Neuronal stem cell (in vitro differentiated cells): ENCODE measurements around the gene HIC2. TPM values are rescaled to one million over a fixed set of nuclear protein-coding genes. Genes with fewer than 3 reads are reported as not detected.
"Not testable (repeated sequence)": the region's sequence is repeated elsewhere in the genome, so short reads cannot be mapped to it uniquely, and the experiment has no call there.

Experiments
- DNase-seq: peaks from one replicate; pipeline ENCODE4 v3.0.0-alpha.2; 2013; ENCODE audit warnings: low spot score
- H2AFZ ChIP-seq: one replicate; pipeline ENCODE4 v1.6.1; 2013; ENCODE audit warnings: mild to moderate bottlenecking, low read length, inconsistent platforms
- H2AK5ac ChIP-seq: 2 replicates; pipeline ENCODE4 v1.6.1; 2013; ENCODE audit warnings: low read depth, mild to moderate bottlenecking, inconsistent platforms, low read length, moderate library complexity, mixed read lengths
- H2BK120ac ChIP-seq: 2 replicates; pipeline ENCODE4 v1.6.1; 2013; ENCODE audit warnings: low read depth, mild to moderate bottlenecking, inconsistent platforms, low read length, moderate library complexity, mixed read lengths
- H2BK12ac ChIP-seq: one replicate; pipeline ENCODE4 v1.6.1; 2013; ENCODE audit warnings: low read length, inconsistent platforms
- H2BK15ac ChIP-seq: 2 replicates; pipeline ENCODE4 v1.6.1; 2013; ENCODE audit warnings: mild to moderate bottlenecking, low read length, inconsistent platforms, mixed read lengths
- H2BK5ac ChIP-seq: one replicate; pipeline ENCODE4 v1.6.1; 2013; ENCODE audit warnings: inconsistent platforms, mild to moderate bottlenecking, low read length, moderate library complexity
- H3K14ac ChIP-seq: one replicate; pipeline ENCODE4 v1.6.1; 2013; ENCODE audit warnings: low read length, inconsistent platforms
- H3K18ac ChIP-seq: 2 replicates; pipeline ENCODE4 v1.6.1; 2013; ENCODE audit warnings: low read length, inconsistent platforms
- H3K23ac ChIP-seq: 2 replicates; pipeline ENCODE4 v1.6.1; 2013; ENCODE audit warnings: low read depth, mild to moderate bottlenecking, mixed read lengths, low read length, inconsistent platforms; ENCODE audit not compliant: poor library complexity
- H3K27ac ChIP-seq: replicated peaks from 3 replicates; pipeline ENCODE4 v1.5.1; 2013; ENCODE audit warnings: low read length, inconsistent platforms
- H3K27me3 ChIP-seq, 3 experiments: 2 replicates each; pipeline ENCODE4 v1.6.1; 2013; ENCODE audit warnings: low read length in 3 of 3, mild to moderate bottlenecking in 2 of 3, inconsistent platforms in 1 of 3, low read depth in 1 of 3, mixed read lengths in 1 of 3, moderate library complexity in 1 of 3; ENCODE audit not compliant: control insufficient read depth in 3 of 3, insufficient read depth in 3 of 3
- H3K36me3 ChIP-seq, 2 donors: replicated peaks in 1 of 2; 2 replicates each; pipeline ENCODE4 v1.6.1; 2013; ENCODE audit warnings: low read length in 2 of 2; ENCODE audit not compliant: control insufficient read depth in 2 of 2, insufficient read depth in 2 of 2
- H3K4ac ChIP-seq: 2 replicates; pipeline ENCODE4 v1.6.1; 2013; ENCODE audit warnings: inconsistent platforms, mild to moderate bottlenecking, low read length, moderate library complexity
- H3K4me1 ChIP-seq, 2 donors: 1 replicate in 1 of 2; 2 replicates in 1 of 2; pipeline ENCODE4 v1.6.1; 2013; ENCODE audit warnings: low read length in 2 of 2, low read depth in 1 of 2; ENCODE audit not compliant: control insufficient read depth in 2 of 2, insufficient read depth in 1 of 2
- H3K4me2 ChIP-seq: one replicate; pipeline ENCODE4 v1.6.1; 2013; ENCODE audit warnings: mild to moderate bottlenecking, low read length, inconsistent platforms; ENCODE audit not compliant: insufficient read depth, poor library complexity, severe bottlenecking
- H3K4me3 ChIP-seq, 2 donors: 2 replicates each; pipeline ENCODE4 v1.5.1; 2013; ENCODE audit warnings: low read length in 2 of 2, mild to moderate bottlenecking in 2 of 2, inconsistent platforms in 1 of 2, moderate library complexity in 1 of 2
- H3K79me1 ChIP-seq: one replicate; pipeline ENCODE4 v1.6.1; 2013; ENCODE audit warnings: low read depth, mild to moderate bottlenecking, inconsistent platforms, low read length, moderate library complexity
- H3K9ac ChIP-seq: one replicate; pipeline ENCODE4 v1.6.1; 2013; ENCODE audit warnings: mild to moderate bottlenecking, low read depth, low read length, inconsistent platforms; ENCODE audit not compliant: poor library complexity
- H3K9me3 ChIP-seq, 2 donors: replicated peaks in 1 of 2; 2 replicates each; pipeline versions ENCODE3 to v1.6.1; 2013; ENCODE audit warnings: low read length in 2 of 2, mild to moderate bottlenecking in 2 of 2, inconsistent platforms in 1 of 2, low read depth in 1 of 2, mixed read lengths in 1 of 2, moderate library complexity in 1 of 2; ENCODE audit not compliant: control insufficient read depth in 2 of 2, insufficient read depth in 1 of 2
- H4K8ac ChIP-seq: one replicate; pipeline ENCODE4 v1.6.1; 2013; ENCODE audit warnings: low read depth, mild to moderate bottlenecking, inconsistent platforms, low read length, moderate library complexity
- H4K91ac ChIP-seq: one replicate; pipeline ENCODE4 v1.6.1; 2013; ENCODE audit warnings: low read length, low read depth, mild to moderate bottlenecking, inconsistent platforms; ENCODE audit not compliant: poor library complexity
- WGBS, 2 donors: extraction: QIAGEN DNeasy Blood & Tissue Kit; methylation state at CpG; one replicate each; pipeline ENCODE4 v1.1.7; 2013; ENCODE audit warnings: missing lambda C conversion rate in 2 of 2, mixed read lengths in 1 of 2; ENCODE audit not compliant: insufficient read length in 2 of 2, insufficient replicate concordance in 1 of 2; ENCODE audit errors: extremely low coverage in 2 of 2; 5-methylcytosine and 5-hydroxymethylcytosine counted together
- polyA plus RNA-seq, 2 experiments: library from polyadenylated mRNA; stranded (reverse); fragments of 200-250 nt; gene quantifications; one replicate each; pipeline ENCODE4 v1.2.3, GENCODE V29; 2013

HIC2 gene, protein sequence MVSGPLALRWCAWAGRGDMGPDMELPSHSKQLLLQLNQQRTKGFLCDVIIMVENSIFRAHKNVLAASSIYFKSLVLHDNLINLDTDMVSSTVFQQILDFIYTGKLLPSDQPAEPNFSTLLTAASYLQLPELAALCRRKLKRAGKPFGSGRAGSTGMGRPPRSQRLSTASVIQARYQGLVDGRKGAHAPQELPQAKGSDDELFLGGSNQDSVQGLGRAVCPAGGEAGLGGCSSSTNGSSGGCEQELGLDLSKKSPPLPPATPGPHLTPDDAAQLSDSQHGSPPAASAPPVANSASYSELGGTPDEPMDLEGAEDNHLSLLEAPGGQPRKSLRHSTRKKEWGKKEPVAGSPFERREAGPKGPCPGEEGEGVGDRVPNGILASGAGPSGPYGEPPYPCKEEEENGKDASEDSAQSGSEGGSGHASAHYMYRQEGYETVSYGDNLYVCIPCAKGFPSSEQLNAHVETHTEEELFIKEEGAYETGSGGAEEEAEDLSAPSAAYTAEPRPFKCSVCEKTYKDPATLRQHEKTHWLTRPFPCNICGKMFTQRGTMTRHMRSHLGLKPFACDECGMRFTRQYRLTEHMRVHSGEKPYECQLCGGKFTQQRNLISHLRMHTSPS
- 17.8 TPM for polyA plus RNA-seq (2013, experiment 1 of 2)
- polyA plus RNA-seq (2013, experiment 2 of 2) = 18.7 TPM

DNA sequence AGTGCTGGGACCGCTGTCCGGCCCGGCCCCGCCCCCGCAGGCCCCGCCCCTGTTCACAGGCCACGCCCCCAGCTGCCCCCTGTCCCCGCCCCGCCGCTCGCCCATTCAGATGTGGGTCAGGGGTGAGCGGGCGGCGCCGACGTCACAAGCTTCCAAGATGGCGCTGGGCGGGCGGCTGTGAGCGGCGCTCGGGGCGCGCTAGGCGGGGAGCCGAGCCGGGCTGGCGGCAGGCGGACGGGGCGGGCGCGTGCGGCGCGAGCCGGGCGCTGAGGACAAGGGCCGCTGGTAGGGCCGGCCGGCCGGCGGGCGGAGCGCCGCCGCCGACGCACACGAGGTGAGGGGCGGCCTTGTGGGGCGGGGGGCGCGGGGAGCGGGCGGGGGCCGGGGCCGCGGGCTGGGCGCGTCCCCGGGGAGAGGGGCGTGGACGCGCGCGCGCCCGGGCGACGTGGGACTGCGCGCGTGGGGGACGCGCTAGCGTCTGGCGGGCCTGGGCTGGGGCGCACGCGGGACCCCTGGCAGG, at the start of gene HIC2:
Gene HIC2, plus strand, starts transcription at position 145 of the 520 bp plus-strand sequence. CDS start 25,461 bp downstream, outside the sequence.
- H2BK12ac ChIP-seq, H3K9me3 ChIP-seq: not testable (repeated sequence)
- WGBS, 2 donors = no CpG with 5 or more reads among the region's 81 CpGs

DNA sequence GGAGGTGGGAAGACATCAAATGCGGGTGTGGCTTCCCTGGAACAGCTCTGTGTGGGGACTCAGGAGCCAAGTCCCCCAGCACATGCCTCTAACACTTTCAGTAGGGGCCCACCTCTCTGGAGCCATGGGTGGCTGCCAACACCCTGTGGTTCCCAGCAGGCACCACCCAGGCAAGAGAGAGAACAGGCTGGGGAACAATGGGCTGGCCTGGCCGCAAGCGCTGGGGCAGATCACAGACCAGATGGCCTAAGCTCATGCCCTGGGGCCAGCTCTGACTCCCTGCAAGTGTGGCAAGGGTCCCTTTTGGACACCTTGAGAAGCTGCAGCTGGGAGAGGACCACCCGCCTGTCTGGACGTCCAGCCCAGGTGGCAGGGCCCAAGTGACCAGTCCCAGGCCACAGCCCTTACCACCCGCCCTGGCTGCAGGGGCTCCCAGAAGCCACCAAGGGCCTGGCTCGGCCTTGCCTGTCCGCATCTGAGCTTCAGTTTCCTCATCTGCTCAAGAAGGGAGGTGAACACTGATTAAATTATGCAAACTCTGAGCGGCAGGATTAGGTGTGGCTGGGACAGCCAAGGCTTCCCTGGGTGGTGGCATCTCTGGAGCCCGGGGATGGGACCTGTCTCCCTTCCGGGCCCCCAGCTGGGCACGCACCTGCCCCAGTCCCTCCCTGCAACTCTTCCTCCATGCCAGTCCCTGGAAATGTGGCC, 48.4 kb upstream of the HIC2 start:
- not testable (repeated sequence) for H4K91ac ChIP-seq, H3K79me1 ChIP-seq, H3K9ac ChIP-seq, H3K18ac ChIP-seq, H3K14ac ChIP-seq, H3K4me2 ChIP-seq, H3K4me3 ChIP-seq, H3K23ac ChIP-seq, H2AK5ac ChIP-seq, H3K4me1 ChIP-seq, H3K36me3 ChIP-seq, H3K9me3 ChIP-seq, H3K27ac ChIP-seq, H3K27me3 ChIP-seq, H2BK5ac ChIP-seq, H4K8ac ChIP-seq, DNase-seq, H3K4ac ChIP-seq, H2BK15ac ChIP-seq, H2BK12ac ChIP-seq, H2BK120ac ChIP-seq, H2AFZ ChIP-seq
- no CpG with 5 or more reads among the region's 12 CpGs for WGBS, 2 donors

More for the DNA sequence above, at the start of gene HIC2:
- H3K23ac ChIP-seq, DNase-seq, H2BK15ac ChIP-seq, H3K18ac ChIP-seq, H2BK120ac ChIP-seq, H3K14ac ChIP-seq, H3K79me1 ChIP-seq, H2AK5ac ChIP-seq, H3K27me3 ChIP-seq, H4K8ac ChIP-seq, H3K36me3 ChIP-seq, H3K4me2 ChIP-seq, H2BK5ac ChIP-seq, H3K4me1 ChIP-seq, H4K91ac ChIP-seq, H3K4ac ChIP-seq, H3K27ac ChIP-seq: not testable (repeated sequence)
- Histone ChIP-seq H3K4me3 (peak within 1 kb of the TSS; percentile 51 to 77), H2AFZ (peak within 1 kb of the TSS; percentile 68), H3K9ac (peak within 1 kb of the TSS; percentile 44)

DNA sequence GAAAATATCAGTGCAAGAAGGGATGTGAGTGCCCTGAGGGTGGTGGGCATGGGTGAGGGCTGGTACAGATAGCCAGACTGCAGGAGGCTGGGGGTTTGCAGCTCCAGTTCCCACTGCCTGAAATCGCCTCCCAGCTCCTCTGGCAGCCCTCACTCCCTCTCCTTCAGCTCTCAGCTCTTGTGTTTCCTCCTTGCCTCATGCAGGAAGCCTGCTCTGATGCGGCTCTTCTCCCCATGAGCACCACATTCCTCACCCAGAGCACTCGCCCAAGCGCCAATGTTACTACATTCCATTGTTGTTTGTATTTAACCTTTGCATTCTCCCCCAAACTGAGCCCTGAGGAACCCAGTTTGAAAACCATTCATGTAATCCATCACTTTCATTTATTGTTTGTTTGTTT, 41.3 kb upstream of the HIC2 start:
- not testable (repeated sequence) for H3K4me2 ChIP-seq, H3K36me3 ChIP-seq, DNase-seq, H3K9ac ChIP-seq, H2AFZ ChIP-seq, H3K79me1 ChIP-seq, H3K27ac ChIP-seq, H3K27me3 ChIP-seq, H2BK15ac ChIP-seq, H3K4me1 ChIP-seq, H2BK120ac ChIP-seq, H2BK5ac ChIP-seq, H3K18ac ChIP-seq, H4K91ac ChIP-seq, H3K4me3 ChIP-seq, H4K8ac ChIP-seq, H2BK12ac ChIP-seq, H3K9me3 ChIP-seq, H3K23ac ChIP-seq, H3K14ac ChIP-seq, H2AK5ac ChIP-seq, H3K4ac ChIP-seq
- no CpG with 5 or more reads among the region's 4 CpGs for WGBS, 2 donors
